AG04450 (cell line): Measurements from ENCODE around the gene SLC3A2. TPM values are rescaled to one million over a fixed set of nuclear protein-coding genes. Genes with fewer than 3 reads are reported as not detected.

Experiments
- CTCF ChIA-PET: fragments of 300-600, 350-600 bp; formaldehyde crosslinking; extraction: SDS; loops from one replicate; lab custom pipeline; 2022; ENCODE audit warnings: antibody characterized with exemption, inconsistent platforms; lab: Charles Lee
- POLR2A ChIA-PET: fragments of 350-600 bp; formaldehyde crosslinking; extraction: SDS; loops from one replicate; lab custom pipeline; 2021; ENCODE audit warnings: antibody characterized with exemption, inconsistent platforms; lab: Yijun Ruan, JAX
- DNase-seq: peaks from one replicate; pipeline ENCODE4 v3.0.0-alpha.2; 2011; ENCODE audit warnings: low read depth, low spot score
- H3K27ac ChIP-seq: one replicate; pipeline ENCODE4 v1.5.1; 2012; ENCODE audit warnings: low read depth, low read length, control low read depth
- H3K27me3 ChIP-seq: one replicate; pipeline ENCODE4 v1.6.0; 2012; ENCODE audit warnings: low read length; ENCODE audit not compliant: control insufficient read depth, insufficient read depth
- H3K4me3 ChIP-seq: 2 replicates; pipeline ENCODE4 v1.5.1; 2011; ENCODE audit warnings: mild to moderate bottlenecking, low read depth, low read length, control low read depth
- H3K9me3 ChIP-seq: 2 replicates; pipeline ENCODE4 v1.5.1; 2012; ENCODE audit warnings: low read length; ENCODE audit not compliant: control insufficient read depth, insufficient read depth
- polyA plus RNA-seq: library from polyadenylated mRNA; depleted of rRNA; stranded (reverse); fragments of >200 nt; gene quantifications from 2 replicates; pipeline ENCODE4 v1.2.3, GENCODE V29; 2011
- TF ChIP-seq, protein P1 (sequence below): IDR thresholded peaks from 2 replicates; pipeline ENCODE4 v1.5.1; 2011; ENCODE audit warnings: low read depth, low read length, control low read depth, inconsistent platforms

SLC3A2 gene
- polyA plus RNA-seq, 1 experiment, result 263 TPM

DNA sequence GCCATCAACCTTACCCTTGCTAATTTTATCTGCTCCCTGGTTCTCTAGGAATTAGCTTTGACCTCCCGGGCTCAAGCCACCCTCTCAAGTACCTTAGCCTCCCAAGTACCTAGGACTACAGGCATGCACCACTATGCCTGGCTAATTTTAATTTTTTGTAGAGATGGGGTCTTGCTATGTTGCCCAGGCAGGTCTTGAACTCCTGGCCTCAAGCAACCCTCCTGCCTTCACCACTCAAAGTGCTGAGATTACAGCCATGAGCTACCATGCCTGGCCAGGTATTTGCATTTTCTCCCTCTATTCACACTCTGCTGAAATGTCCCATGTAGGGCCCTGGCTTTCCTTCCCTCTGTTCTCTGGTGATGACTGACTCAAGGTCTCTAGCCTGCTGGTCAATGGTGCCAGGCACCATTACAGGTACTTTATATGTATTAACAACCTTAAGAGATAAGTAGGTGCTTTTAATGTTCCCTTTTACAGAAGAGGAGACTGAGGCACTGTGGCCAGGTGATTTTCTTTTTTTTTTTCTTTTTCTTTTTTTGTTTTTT, 32.9 kb upstream of the SLC3A2 start:
- H3K9me3 ChIP-seq, result no peaks in the 10 kb centered on the region
- H3K27ac ChIP-seq, result no peak overlapping the region
- ChIA-PET CTCF (no interaction called here), POLR2A (interaction anchor here (0.7 kb wide), 1 partner anchor 276 kb away, joined by 3 read pairs; no protein-coding TSS in a partner anchor)
- H3K27me3 ChIP-seq, result no peaks in the 10 kb centered on the region
- TF ChIP-seq, protein P1, sequence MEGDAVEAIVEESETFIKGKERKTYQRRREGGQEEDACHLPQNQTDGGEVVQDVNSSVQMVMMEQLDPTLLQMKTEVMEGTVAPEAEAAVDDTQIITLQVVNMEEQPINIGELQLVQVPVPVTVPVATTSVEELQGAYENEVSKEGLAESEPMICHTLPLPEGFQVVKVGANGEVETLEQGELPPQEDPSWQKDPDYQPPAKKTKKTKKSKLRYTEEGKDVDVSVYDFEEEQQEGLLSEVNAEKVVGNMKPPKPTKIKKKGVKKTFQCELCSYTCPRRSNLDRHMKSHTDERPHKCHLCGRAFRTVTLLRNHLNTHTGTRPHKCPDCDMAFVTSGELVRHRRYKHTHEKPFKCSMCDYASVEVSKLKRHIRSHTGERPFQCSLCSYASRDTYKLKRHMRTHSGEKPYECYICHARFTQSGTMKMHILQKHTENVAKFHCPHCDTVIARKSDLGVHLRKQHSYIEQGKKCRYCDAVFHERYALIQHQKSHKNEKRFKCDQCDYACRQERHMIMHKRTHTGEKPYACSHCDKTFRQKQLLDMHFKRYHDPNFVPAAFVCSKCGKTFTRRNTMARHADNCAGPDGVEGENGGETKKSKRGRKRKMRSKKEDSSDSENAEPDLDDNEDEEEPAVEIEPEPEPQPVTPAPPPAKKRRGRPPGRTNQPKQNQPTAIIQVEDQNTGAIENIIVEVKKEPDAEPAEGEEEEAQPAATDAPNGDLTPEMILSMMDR, result no peak
- no peak overlapping the region for H3K4me3 ChIP-seq
- no peak for DNase-seq

GRCh38 chr11:62850911-62851806, 29.5 kb upstream of the SLC3A2 start:
- no peaks in the 10 kb centered on the region for H3K9me3 ChIP-seq
- H3K27ac ChIP-seq, result no peak overlapping the region
- no peak for DNase-seq
- H3K27me3 ChIP-seq, result no peaks in the 10 kb centered on the region
- no peak overlapping the region for H3K4me3 ChIP-seq
- POLR2A ChIA-PET, result interaction anchor here (0.5 to 9.3 kb wide), 8 partner anchors 11 to 739 kb away, joined by 3 to 172 read pairs (median 4); partner anchors contain the start of genes SLC3A2, STX5, TMEM179B and WDR74
- CTCF ChIA-PET, result interaction anchor here (0.6 kb wide), 1 partner anchor 35 kb away, joined by 3 read pairs; no protein-coding TSS in a partner anchor
- TF ChIP-seq, protein P1, result no peak

DNA sequence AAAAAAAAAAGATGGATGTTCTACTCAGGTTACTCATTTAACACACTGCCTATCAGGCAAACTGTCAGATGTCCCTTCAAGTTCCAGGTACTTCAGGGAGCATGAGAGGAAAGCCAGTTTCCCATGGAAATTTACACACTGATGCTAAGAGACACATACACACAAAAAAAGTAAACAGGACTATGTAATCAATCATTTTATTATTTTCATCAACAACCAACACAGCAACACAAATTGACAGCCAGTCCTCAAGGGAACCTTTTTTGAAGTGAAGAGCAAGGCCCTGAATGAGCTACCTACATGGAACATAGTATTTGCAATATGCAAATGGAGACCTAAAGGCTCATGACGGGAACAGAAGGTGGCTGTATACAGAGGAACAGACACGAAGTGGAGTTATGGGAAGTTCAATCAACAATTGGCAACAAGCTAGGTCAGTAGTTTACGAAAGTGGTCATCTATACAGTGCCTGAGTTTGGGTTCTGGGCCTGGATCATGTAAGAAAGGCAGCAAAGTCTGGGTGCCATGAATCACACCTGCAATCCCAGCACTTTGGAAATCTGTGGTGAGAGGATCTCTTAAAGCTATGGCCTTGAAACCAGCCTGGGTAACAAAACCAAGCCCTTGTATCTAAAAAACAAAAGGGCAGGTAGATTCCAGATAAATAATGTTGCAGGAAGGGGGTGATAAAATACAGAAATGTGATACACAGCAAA, 28.7 kb upstream of the SLC3A2 start:
- TF ChIP-seq, protein P1, result no peak
- POLR2A ChIA-PET, result interaction anchor here (0.5 to 9.3 kb wide), 4 partner anchors 11 to 740 kb away, joined by 3 to 172 read pairs (median 4); partner anchors contain the start of genes SLC3A2 and WDR74
- no peak overlapping the region for H3K4me3 ChIP-seq
- no peaks in the 10 kb centered on the region for H3K9me3 ChIP-seq
- no peaks in the 10 kb centered on the region for H3K27me3 ChIP-seq
- CTCF ChIA-PET, result interaction anchor here (0.6 kb wide), 1 partner anchor 35 kb away, joined by 3 read pairs; no protein-coding TSS in a partner anchor
- DNase-seq, result no peak
- H3K27ac ChIP-seq, result no peak overlapping the region

GRCh38 chr11:62852523-62853188, 28.0 kb upstream of the SLC3A2 start:
- H3K27me3 ChIP-seq, result no peaks in the 10 kb centered on the region
- CTCF ChIA-PET, result no interaction called here
- DNase-seq, result no peak
- TF ChIP-seq, protein P1, result no peak
- H3K9me3 ChIP-seq, result no peaks in the 10 kb centered on the region
- no peak overlapping the region; the same call in 1 of the 2 replicates for H3K4me3 ChIP-seq
- POLR2A ChIA-PET, result interaction anchor here (9.3 kb wide), 1 partner anchor 12 kb away, joined by 172 read pairs; the partner anchor contains the start of gene WDR74
- H3K27ac ChIP-seq, result no peak overlapping the region
